Uterus (tissue), 2 donors: Measurements from ENCODE around the gene DOK6.

Source experiments
- CTCF ChIP-seq, 4 experiments: fragments of 200-600 bp in 2 of 4; fragments of 450-650 bp in 2 of 4; sonication (generic) in 2 of 4; IDR thresholded peaks; one replicate each; pipeline ENCODE4 v1.5.1; 2016 to 2019; ENCODE audit warnings: antibody characterized with exemption in 4 of 4, mild to moderate bottlenecking in 2 of 4, moderate library complexity in 1 of 4
- POLR2A ChIP-seq, 2 donors: fragments of 450-650 bp; IDR thresholded peaks; one replicate each; pipeline ENCODE4 v1.6.1; 2016; ENCODE audit warnings: antibody characterized with exemption in 2 of 2, mild to moderate bottlenecking in 1 of 2, moderate library complexity in 1 of 2

GRCh38 chr18:69778680-69779079 is 378.0 kb downstream of the DOK6 start:
- TF ChIP-seq CTCF (IDR thresholded peaks at IDR 0.05) (no peak), POLR2A (IDR thresholded peaks at IDR 0.05) (no peak)
